Activated CD4-positive, alpha-beta T cell treated with anti-CD3 and anti-CD28 coated beads, Interleukin-2, amount 50 U/mL, for 24 hours (primary cell): ENCODE measurements around the gene DHRS7.

ENCODE experiments used
- DNase-seq, 2 donors: peaks; one replicate each; pipeline ENCODE4 v3.0.0-alpha.2; 2020; ENCODE audit warnings: low read depth in 1 of 2, low spot score in 1 of 2

The DHRS7 gene

DNA sequence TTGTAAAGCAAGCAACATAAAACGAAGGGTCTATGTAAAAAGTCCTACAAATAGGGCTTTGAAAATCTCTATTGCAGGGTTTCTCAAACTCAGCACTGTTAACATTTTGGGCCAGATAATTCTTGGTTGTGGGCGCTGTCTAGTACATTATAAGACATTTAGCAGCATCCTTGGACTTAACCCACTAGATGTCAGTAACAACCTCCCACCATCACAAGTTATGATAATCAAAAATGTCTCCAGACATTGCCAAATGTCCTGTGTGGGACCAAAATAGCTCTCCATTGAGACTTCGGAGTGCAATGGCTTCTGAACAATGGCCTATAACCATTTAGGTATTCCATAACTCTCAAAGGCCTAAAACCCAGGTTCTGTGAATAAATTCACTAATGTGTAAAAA lies 22.9 kb upstream of the DHRS7 start:
- DNase-seq = no peak

DNA sequence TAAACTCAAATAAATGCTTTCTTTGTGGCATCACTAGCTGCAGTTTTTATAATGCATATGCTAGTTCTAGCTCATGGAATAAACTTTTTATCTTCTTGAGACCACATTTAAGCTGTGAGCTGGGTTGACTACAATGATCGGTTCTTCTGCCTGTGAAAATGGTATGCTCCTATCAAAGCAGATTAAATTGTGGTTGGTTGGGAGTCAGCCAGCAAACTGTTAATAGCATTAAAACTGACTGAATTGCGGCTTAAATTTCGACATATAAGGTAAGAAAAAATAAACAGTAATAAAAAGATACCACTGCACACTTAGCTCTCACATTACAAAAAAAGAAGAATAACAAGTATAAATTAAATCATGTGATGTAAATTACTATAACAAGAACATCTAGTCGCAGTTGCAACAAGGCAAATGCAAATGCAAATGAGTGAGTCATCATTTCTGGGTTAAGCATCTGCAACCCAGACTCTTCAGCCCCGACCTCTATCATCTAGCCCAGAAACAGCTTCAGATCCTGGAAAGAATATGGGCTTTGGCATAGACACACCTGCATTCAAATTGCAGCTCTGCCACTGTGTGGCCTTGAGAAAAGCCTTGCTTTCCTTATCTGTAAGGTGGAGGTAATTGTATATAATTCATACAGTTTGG lies 19.8 kb upstream of the DHRS7 start:
- no peak for DNase-seq

- DNase-seq = peak in 1 of 2 donors; percentile 45
These were observed 19.1 kb upstream of the DHRS7 start for GRCh38 chr14:60184146-60184904.

DNA sequence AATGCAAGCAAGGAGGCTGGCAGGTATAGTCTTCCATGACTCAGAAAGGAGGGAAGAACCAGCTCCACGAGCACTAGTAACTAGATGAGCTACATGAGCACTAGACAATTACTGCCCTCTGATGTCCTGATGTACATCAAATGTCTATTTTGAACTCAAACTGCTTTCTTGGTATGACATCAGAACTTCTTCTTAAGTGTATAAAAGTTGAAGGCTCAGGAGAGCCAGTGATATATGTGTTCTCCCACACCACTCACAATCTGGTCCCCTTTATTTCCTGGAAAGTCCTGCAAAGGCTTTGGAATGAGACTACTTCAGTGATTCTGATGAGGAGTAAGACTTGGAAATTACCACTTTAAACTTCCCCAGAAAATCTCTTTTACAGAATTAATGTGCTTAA lies 18.5 kb upstream of the DHRS7 start:
- DNase-seq = no peak

DNA sequence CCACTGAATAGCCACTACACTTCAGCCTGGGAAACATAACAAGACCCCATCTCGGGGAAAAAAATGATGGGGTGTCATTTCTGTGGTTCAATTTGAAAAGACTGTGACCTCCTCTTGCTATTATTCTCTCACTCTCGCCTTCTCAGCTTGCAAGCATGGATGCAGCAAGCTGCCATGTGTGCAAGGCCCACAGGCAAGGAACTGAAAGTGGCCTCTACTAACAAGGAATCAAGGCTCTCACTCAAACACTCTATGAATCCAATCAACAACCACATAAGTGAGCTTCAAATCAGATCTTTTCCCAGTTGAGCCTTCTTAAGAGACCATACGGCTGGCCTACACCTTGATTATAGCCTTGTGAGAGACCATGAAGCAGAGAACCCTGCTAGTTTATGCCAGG lies 17.9 kb upstream of the DHRS7 start:
- no peak for DNase-seq

GRCh38 chr14:60179431-60179869 lies 14.3 kb upstream of the DHRS7 start:
- no peak for DNase-seq

GRCh38 chr14:60178820-60179219 lies 13.6 kb upstream of the DHRS7 start:
- no peak for DNase-seq

- DNase-seq = no peak
These were observed 13.0 kb upstream of the DHRS7 start for GRCh38 chr14:60178164-60178563.

GRCh38 chr14:60175255-60175902 lies 10.2 kb upstream of the DHRS7 start:
- DNase-seq = no peak

DNA sequence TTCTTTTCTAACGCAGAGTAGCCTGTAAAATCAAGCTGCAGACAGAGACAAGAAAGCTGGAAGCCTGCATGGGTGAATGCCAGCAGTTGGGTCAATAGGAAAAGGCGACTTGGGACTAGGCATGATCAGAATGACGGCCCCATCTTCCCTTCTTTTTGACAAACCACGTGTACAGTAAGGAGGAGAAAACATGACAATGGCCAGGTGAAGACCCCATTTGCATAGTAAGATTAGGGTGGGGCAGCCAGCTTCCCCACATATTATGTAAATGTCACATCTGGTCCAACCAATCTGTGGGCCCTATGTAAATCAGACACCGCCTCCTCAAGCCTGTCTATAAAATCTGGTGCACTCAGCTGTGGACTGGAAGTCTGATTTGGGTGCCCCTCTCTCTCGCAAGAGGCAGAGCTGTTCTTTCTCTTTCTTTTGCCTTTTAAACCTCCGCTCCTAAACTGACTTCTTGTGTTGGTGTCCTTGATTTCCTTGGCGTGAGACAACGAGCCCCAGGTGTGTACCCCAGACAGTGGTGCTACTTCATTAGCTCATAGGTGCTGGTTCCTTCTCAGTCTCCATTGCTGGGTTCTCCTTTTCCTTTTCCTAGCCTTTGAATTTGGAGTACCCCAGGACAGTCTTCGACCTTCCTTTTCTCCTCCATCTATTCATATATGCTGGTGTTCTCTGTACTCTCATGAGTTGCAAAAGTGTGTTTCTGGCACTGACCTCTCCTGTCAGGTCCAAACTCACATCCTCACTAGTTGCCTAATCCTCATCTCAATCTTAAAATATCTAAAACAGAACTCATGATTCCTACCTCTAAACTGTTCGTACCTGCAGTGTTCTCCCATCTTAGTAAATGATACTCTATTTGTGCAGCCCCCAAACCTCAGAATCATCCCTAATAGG lies 9.4 kb upstream of the DHRS7 start:
- no peak for DNase-seq

DNA sequence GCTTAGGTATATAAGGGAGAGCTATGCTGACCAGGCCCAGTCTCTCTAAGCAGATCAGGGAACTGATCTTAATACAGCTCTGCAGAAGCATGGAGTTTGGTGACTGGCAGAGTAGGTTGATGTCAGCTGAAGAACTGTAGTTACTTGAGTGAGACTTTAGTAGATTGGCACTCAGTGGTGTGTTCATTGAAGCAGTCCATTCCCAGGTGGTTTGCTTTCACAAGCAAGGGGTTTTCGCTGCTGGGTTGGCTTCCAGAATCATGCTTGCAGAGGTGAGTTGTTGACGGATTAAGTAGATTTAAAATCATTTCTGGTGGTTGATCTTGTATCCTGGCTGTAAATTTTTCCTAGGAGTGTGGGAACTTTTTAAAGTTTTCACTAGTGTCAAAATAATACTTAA lies 6.5 kb upstream of the DHRS7 start:
- no peak for DNase-seq

GRCh38 chr14:60170948-60171347 lies 5.8 kb upstream of the DHRS7 start:
- DNase-seq = no peak

GRCh38 chr14:60169722-60170121 lies 4.5 kb upstream of the DHRS7 start:
- DNase-seq = no peak

DNA sequence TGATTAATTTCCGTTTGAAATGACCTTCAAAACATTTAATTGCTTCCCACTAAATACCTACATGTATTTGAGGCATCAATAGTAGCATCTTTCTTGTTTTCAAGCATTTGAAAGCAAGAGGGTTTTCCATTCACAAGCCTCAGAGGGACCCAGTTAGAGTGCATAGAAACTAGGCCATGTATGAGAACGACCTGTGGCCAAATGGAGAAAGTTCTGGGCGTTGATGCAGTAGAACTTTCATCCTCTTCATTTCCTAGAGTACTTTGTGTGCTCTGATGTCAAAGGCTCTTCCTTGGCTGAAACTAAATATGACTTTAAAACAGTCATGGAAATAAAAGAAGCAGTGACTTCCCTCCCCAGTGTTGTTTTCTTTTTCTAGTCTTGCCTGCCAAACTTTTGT lies 944 bp upstream of the DHRS7 start:
- no peak for DNase-seq

GRCh38 chr14:60165547-60165876 lies 314 bp upstream of the DHRS7 start:
- DNase-seq = no peak

GRCh38 chr14:60164404-60164711 lies 840 bp downstream of the DHRS7 start:
- no peak for DNase-seq

GRCh38 chr14:60163693-60164092 lies 1.5 kb downstream of the DHRS7 start:
- no peak for DNase-seq

DNA sequence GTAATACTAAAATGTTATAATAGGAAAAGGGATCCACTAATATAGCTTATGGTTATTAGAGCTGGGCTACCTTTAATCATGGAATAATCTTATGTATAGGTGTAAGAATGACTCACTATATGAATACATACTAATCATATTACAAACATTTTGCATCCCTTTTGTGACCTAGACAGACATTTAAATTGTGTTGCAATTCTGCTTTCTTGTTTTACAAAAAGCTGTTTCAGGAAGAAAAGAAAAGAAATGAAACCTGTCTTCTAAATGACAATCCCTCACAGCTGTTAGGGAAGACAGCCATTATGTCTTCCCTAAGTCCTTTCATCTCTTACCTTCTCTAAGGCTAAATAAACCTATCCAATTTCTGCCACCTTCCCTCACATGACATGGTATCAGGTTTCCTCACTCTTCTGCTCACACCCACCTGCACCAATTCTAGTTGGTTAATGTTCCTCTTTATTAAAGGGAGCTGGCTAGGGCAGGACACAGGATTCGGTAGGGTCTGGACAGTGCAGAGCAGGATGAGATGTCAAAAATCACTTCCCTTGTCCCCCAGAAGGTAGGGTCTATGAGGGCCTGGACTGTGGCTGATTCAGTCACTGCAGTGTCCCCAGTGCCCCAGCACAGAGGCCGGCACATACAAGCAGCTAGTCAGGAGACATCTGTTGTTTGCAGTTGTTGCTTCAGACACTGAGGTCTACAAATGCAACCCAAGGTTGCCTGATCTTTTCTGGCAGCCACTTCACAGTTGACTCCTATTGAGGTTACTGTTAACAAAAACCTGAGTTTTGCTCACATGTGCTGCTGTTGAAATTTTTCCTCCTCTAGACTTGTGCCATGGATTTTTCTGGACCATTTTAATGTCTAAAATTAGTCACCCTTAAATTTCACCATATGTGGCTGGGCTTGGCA lies 3.7 kb downstream of the DHRS7 start:
- no peak for DNase-seq

DNA sequence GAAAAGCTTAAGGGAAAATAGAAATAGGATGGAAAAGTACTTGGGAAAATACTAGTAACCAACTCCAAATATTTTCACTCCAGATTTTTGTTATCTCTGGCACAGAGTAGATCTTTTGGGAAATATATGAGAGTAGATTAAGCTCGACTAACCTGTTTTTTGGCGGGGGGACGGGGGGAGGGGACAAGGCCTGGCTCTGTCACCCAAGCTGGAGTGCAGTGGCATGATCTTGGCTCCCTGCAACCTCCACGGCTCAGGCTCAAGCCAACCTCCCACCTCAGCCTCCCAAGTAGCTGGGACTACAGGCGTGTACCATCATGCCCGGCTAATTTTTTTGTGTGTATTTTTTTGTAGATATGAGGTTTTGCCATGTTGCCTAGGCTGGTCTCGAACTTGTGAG lies 4.8 kb downstream of the DHRS7 start:
- DNase-seq = no peak

DNA sequence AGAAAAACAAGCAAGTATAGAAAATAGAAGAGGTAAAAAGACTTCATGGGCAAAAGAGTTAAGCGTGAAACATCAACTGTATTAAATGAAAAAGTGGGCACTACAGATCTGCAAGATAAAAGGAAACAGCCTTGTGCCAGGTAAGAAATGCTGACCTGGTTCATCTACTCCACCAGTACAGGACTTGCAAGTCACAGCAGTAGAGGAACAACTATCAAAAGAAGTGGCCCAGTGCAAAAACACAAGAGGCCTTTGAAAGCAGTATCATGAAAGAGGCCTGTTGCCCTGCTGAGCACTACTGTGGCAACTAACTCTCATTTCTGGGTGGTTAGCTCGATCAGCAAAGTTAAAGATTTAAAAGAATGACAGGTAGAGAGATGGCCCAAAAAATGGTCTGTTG lies 10.5 kb downstream of the DHRS7 start:
- DNase-seq = no peak

GRCh38 chr14:60153991-60154390 lies 11.2 kb downstream of the DHRS7 start:
- DNase-seq = no peak
